Pancreas (tissue), 10 donors: Measurements from ENCODE around the gene BAZ2B. TPM values are rescaled to one million over a fixed set of nuclear protein-coding genes. Genes with fewer than 3 reads are reported as not detected.
A peak's percentile ranks its signal among the peaks of the same experiment; 100 is the strongest.

Source experiments
- ATAC-seq, 4 donors: fragments of 200-7000 bp; cut with Tn5 transposase; one replicate each; pipeline versions ENCODE4 v1.8.0 to v1.9.1; 2020; ENCODE audit warnings: mild to moderate bottlenecking in 4 of 4, moderate library complexity in 4 of 4
- DNase-seq, 6 donors: peaks; one replicate each; pipeline ENCODE4 v3.0.0-alpha.2; 2020
- FAIRE-seq: peaks from 2 replicates; lab custom pipeline; 2012; peaks lifted over from hg19 to GRCh38; lab: Jason Lieb, UNC
- H3K27ac ChIP-seq, 4 donors: fragments of 200-600 bp; sonication (generic); 1 replicate in 3 of 4; 2 replicates in 1 of 4; pipeline versions ENCODE4 v1.5.0 to v1.8.0; 2020
- H3K27me3 ChIP-seq, 4 donors: fragments of 200-600 bp; one replicate each; pipeline ENCODE4 v1.8.0; 2021
- H3K36me3 ChIP-seq, 3 donors: fragments of 200-600 bp; sonication (generic) in 1 of 3; one replicate each; pipeline versions ENCODE4 v1.5.0 to v1.8.0; 2020 to 2021
- H3K4me1 ChIP-seq, 3 donors: fragments of 200-600 bp; one replicate each; pipeline ENCODE4 v1.8.0; 2021
- H3K4me3 ChIP-seq, 4 donors: fragments of 200-600 bp; sonication (generic) in 2 of 4; one replicate each; pipeline versions ENCODE4 v1.5.0 to v1.8.0; 2020 to 2021
- H3K9me3 ChIP-seq, 4 donors: fragments of 200-600 bp; one replicate each; pipeline ENCODE4 v1.8.0; 2021
- CTCF ChIP-seq, 4 donors: fragments of 200-600 bp; sonication (generic) in 3 of 4; IDR thresholded peaks; one replicate each; pipeline versions ENCODE4 v1.5.0 to v1.8.0; 2021; ENCODE audit warnings: antibody characterized with exemption in 4 of 4
- WGBS, 2 donors: extraction: QIAGEN DNeasy Blood & Tissue Kit; methylation state at CpG; one replicate each; pipeline ENCODE4 v1.1.7; 2013; 5-methylcytosine and 5-hydroxymethylcytosine counted together
- intact Hi-C, 3 donors: fragments of 100-400 bp; cut with DNase I; formaldehyde crosslinking; loops; one replicate each; pipeline versions ENCODE4 v1.11.1 to v1.14.2; 2022
- polyA plus RNA-seq, 2 donors: library from polyadenylated mRNA; stranded (reverse); fragments of 200-250 nt; gene quantifications; one replicate each; pipeline ENCODE4 v1.2.3, GENCODE V29; 2013
- total RNA-seq, 6 donors: library from RNA; stranded (reverse); fragmentation: NEBNext Ultra II Directional in 4 of 6; extraction: Animal tissue kit (Norgen Biotek cat#: 25700) in 4 of 6; gene quantifications; one replicate each; pipeline versions ENCODE4 v1.2.1 to v1.2.4, GENCODE V29; 2021 to 2023
- donor health status: healthy with polysubstance abuse.
- donor health status: DM: no; HTN: no; CAD: no; lungs with moderate emphysema.
- donor health status: DM: no; HTN: no; CAD: no.
- donor health status: control.
- donor health status: control.
- donor health status: Bipolar disorder and iron deficiency.
- donor health status: DM: yes; HTN: yes; CAD: no.
- donor health status: DM: no; HTN: no; CAD: no.
- donor health status: DM: no; HTN: no; CAD: no.
- donor health status: DM: yes; HTN: yes; CAD: no.

Gene BAZ2B
- total and polyA plus RNA-seq, 8 donors, result 14.4 to 52.1 (median 34.4) TPM

GRCh38 chr2:159459279-159459678 lies 157.1 kb downstream of the BAZ2B start:
- no peaks in the 10 kb centered on the region for H3K27me3 ChIP-seq
- no peak for DNase-seq
- no peak overlapping the region for H3K4me3 ChIP-seq
- no peak for TF ChIP-seq CTCF (IDR thresholded peaks at IDR 0.05)
- no peaks in the 10 kb centered on the region for H3K36me3 ChIP-seq
- intact Hi-C loops, result no loop called here
- FAIRE-seq, result no peak
- ATAC-seq, result peak in 3 of 4 donors; percentile 35 to 48 (median 48)
- peaks cover 0 to 18% (median 9%) of the 10 kb centered on the region in 3 donors for H3K4me1 ChIP-seq
- no peak overlapping the region for H3K27ac ChIP-seq
- no peaks in the 10 kb centered on the region for H3K9me3 ChIP-seq
- 41 to 50% methylated on average over 1 of the region's 1 CpG for WGBS, 2 donors

GRCh38 chr2:159457589-159457988 lies 158.8 kb downstream of the BAZ2B start:
- Histone ChIP-seq H3K4me3 (no peak overlapping the region), H3K4me1 (peaks cover 0 to 18% (median 9%) of the 10 kb centered on the region in 3 donors), H3K9me3 (no peaks in the 10 kb centered on the region), H3K36me3 (no peaks in the 10 kb centered on the region), H3K27ac (no peak overlapping the region), H3K27me3 (no peaks in the 10 kb centered on the region)
- ATAC-seq (peak in 1 of 4 donors; percentile 36), FAIRE-seq (no peak), DNase-seq (no peak)
- 57 to 61% methylated on average over 1 of the region's 1 CpG for WGBS, 2 donors
- intact Hi-C loops, result no loop called here
- no peak for TF ChIP-seq CTCF (IDR thresholded peaks at IDR 0.05)

- TF ChIP-seq CTCF (IDR thresholded peaks at IDR 0.05), result no peak
- no peaks in the 10 kb centered on the region for H3K27me3 ChIP-seq
- FAIRE-seq, result peak; percentile 76
- peak in 1 of 4 donors; percentile 37 for ATAC-seq
- WGBS, 2 donors, result 53 to 66% methylated on average over 5 of the region's 5 CpGs
- H3K27ac ChIP-seq, result no peak overlapping the region
- H3K9me3 ChIP-seq, result no peaks in the 10 kb centered on the region
- intact Hi-C loops, result no loop called here
- H3K36me3 ChIP-seq, result no peaks in the 10 kb centered on the region
- no peak for DNase-seq
- peaks cover 0 to 18% (median 9%) of the 10 kb centered on the region in 3 donors for H3K4me1 ChIP-seq
- no peak overlapping the region for H3K4me3 ChIP-seq
These were observed 159.6 kb downstream of the BAZ2B start for GRCh38 chr2:159456500-159457426.

DNA sequence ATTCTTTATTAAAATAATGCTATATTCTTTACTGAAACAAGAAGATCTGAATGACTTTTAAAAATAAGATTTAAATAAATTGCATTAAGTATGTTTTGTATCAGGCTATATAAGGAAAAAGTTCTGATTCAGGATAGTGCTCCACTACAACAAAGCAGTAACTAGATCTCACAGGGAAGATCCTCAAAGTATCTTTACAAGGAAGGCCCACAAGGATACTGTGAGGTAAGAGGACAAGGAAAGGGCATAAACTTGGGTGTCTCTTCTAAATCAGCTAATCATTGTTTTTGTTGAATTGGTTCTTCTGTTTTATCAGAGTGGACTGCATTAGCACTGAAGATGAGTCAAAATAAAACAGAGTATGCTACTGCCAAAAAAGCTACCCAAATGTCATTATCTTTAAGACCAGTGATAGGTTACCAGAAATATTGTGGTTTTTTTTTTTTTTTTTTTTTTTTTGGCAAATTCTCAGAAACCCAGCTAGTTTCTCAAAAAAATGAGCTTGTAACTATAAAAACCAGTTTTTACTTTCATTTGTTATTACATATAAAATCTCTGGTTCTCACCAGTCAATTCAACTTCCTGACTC lies 160.9 kb downstream of the BAZ2B start:
- H3K9me3 ChIP-seq, result no peaks in the 10 kb centered on the region
- no peak for FAIRE-seq

More for the DNA sequence above, 160.9 kb downstream of the BAZ2B start:
- H3K4me3 ChIP-seq, result no peak overlapping the region
- DNase-seq, result no peak
- no peaks in the 10 kb centered on the region for H3K27me3 ChIP-seq
- H3K27ac ChIP-seq, result no peak overlapping the region
- TF ChIP-seq CTCF (IDR thresholded peaks at IDR 0.05), result no peak
- H3K4me1 ChIP-seq, result peaks cover 0 to 18% (median 4%) of the 10 kb centered on the region in 3 donors
- no peak for ATAC-seq
- intact Hi-C loops, result no loop called here
- H3K36me3 ChIP-seq, result no peaks in the 10 kb centered on the region
